ENCODE measurements around the gene SIGLEC12. TPM values are rescaled to one million over a fixed set of nuclear protein-coding genes. Genes with fewer than 3 reads are reported as not detected.

SIGLEC12 gene
- polyA plus RNA-seq, 1 donor (not counting 4 experiments of a cell fraction or from before 2014, with no cell fraction given), result not detected

- Histone ChIP-seq H3K36me3 (ENCODE audit: control insufficient read depth in 2 of 2, extremely low read depth in 1 of 2, insufficient read depth in 2 of 2, low read length in 2 of 2) (no peaks in the 10 kb centered on the region), H3K4me3 (ENCODE audit: control insufficient read depth in 2 of 3, extremely low read depth in 1 of 3, insufficient read depth in 2 of 3, low read depth in 1 of 3, low read length in 3 of 3) (no peak overlapping the region), H3K27me3 (ENCODE audit: control insufficient read depth, extremely low read depth, insufficient read depth, low read length) (no peaks in the 10 kb centered on the region), H3K4me2 (ENCODE audit: control insufficient read depth, extremely low read depth, insufficient read depth, low read depth, low read length) (no peak overlapping the region), H4K20me1 (ENCODE audit: control insufficient read depth, extremely low read depth, insufficient read depth, low read length) (no peaks in the 10 kb centered on the region), H3K9me3 (ENCODE audit: control insufficient read depth, low read depth, low read length) (no peaks in the 10 kb centered on the region), H3K27ac (ENCODE audit: control insufficient read depth, insufficient read depth, low read length) (no peak overlapping the region), H2AFZ (ENCODE audit: control insufficient read depth, low read length) (no peak overlapping the region), H3K9ac (ENCODE audit: control insufficient read depth, extremely low read depth, insufficient read depth, low read length) (no peak overlapping the region), H3K4me1 (ENCODE audit: control insufficient read depth, extremely low read depth, insufficient read depth, low read length) (no peaks in the 10 kb centered on the region), H3K9me1 (ENCODE audit: control insufficient read depth, extremely low read depth, insufficient read depth, low read length) (no peaks in the 10 kb centered on the region), H3K79me2 (ENCODE audit: control insufficient read depth, insufficient read depth, low read length) (no peaks in the 10 kb centered on the region)
- no peak for DNase-seq (ENCODE audit: low read depth, low spot score)
- dilution Hi-C loops (cut with MboI; ENCODE audit: extremely low pct_ligation_motif_present, low sequenced_read_pairs), result no loop called here
- TF ChIP-seq EZH2 (IDR thresholded peaks at IDR 0.05; ENCODE audit: low read length) (no peak), CTCF (optimal IDR thresholded peaks at IDR 0.05 in 1 of 3, IDR thresholded peaks at IDR 0.05 in 1 of 3, conservative IDR thresholded peaks at IDR 0.05 in 1 of 3; ENCODE audit: extremely low read depth in 1 of 3, insufficient read depth in 2 of 3, low read length in 3 of 3) (no peak)
- FAIRE-seq, result no peak
Observed at GRCh38 chr19:51525651-51526050, 24.1 kb upstream of the SIGLEC12 start.

GRCh38 chr19:51524666-51525264 lies 23.2 kb upstream of the SIGLEC12 start:
- no peak overlapping the region for H2AFZ ChIP-seq (ENCODE audit: control insufficient read depth, low read length)
- no peak overlapping the region for H3K4me2 ChIP-seq (ENCODE audit: control insufficient read depth, extremely low read depth, insufficient read depth, low read depth, low read length)
- H3K9ac ChIP-seq (ENCODE audit: control insufficient read depth, extremely low read depth, insufficient read depth, low read length), result no peak overlapping the region
- H3K9me3 ChIP-seq (ENCODE audit: control insufficient read depth, low read depth, low read length), result no peaks in the 10 kb centered on the region
- no peak overlapping the region for H3K4me3 ChIP-seq (ENCODE audit: control insufficient read depth in 2 of 3, extremely low read depth in 1 of 3, insufficient read depth in 2 of 3, low read depth in 1 of 3, low read length in 3 of 3)
- H3K36me3 ChIP-seq (ENCODE audit: control insufficient read depth in 2 of 2, extremely low read depth in 1 of 2, insufficient read depth in 2 of 2, low read length in 2 of 2), result no peaks in the 10 kb centered on the region
- no peaks in the 10 kb centered on the region for H4K20me1 ChIP-seq (ENCODE audit: control insufficient read depth, extremely low read depth, insufficient read depth, low read length)
- no peak for TF ChIP-seq CTCF (optimal IDR thresholded peaks at IDR 0.05 in 1 of 3, IDR thresholded peaks at IDR 0.05 in 1 of 3, conservative IDR thresholded peaks at IDR 0.05 in 1 of 3; ENCODE audit: extremely low read depth in 1 of 3, insufficient read depth in 2 of 3, low read length in 3 of 3)
- TF ChIP-seq EZH2 (IDR thresholded peaks at IDR 0.05; ENCODE audit: low read length), result no peak
- DNase-seq (ENCODE audit: low read depth, low spot score) (no peak), FAIRE-seq (no peak)
- H3K9me1 ChIP-seq (ENCODE audit: control insufficient read depth, extremely low read depth, insufficient read depth, low read length), result no peaks in the 10 kb centered on the region
- H3K79me2 ChIP-seq (ENCODE audit: control insufficient read depth, insufficient read depth, low read length), result no peaks in the 10 kb centered on the region
- dilution Hi-C loops (cut with MboI; ENCODE audit: extremely low pct_ligation_motif_present, low sequenced_read_pairs), result no loop called here
- no peaks in the 10 kb centered on the region for H3K4me1 ChIP-seq (ENCODE audit: control insufficient read depth, extremely low read depth, insufficient read depth, low read length)
- H3K27me3 ChIP-seq (ENCODE audit: control insufficient read depth, extremely low read depth, insufficient read depth, low read length), result no peaks in the 10 kb centered on the region
- no peak overlapping the region for H3K27ac ChIP-seq (ENCODE audit: control insufficient read depth, insufficient read depth, low read length)

All from keratinocyte (primary cell).